Neural progenitor cell (in vitro differentiated cells): Measurements from ENCODE around the gene MRPL50.
A peak's percentile ranks its signal among the peaks of the same experiment; 100 is the strongest.

Experiments used
- CTCF ChIP-seq: fragments of 200-600 bp; sonication (generic); IDR thresholded peaks from 2 replicates; pipeline ENCODE4 v1.5.1; 2017; ENCODE audit warnings: antibody characterized with exemption, mild to moderate bottlenecking
- EZH2 ChIP-seq: fragments of 200-600 bp; sonication (generic); IDR thresholded peaks from 2 replicates; pipeline ENCODE4 v1.6.1; 2017; ENCODE audit warnings: antibody characterized with exemption, mild to moderate bottlenecking, moderate library complexity
- EZH2phosphoT487 ChIP-seq: fragments of 200-600 bp; sonication (generic); IDR thresholded peaks from 2 replicates; pipeline ENCODE4 v1.6.1; 2017; ENCODE audit warnings: antibody characterized with exemption

- TF ChIP-seq CTCF, result peak; percentile 77
- no peak for TF ChIP-seq EZH2
- TF ChIP-seq EZH2phosphoT487, result no peak
These were observed 10.4 kb downstream of the MRPL50 start for GRCh38 chr9:101387871-101388506.
